ENCODE data around the gene TECPR1.

- TF ChIP-seq CTCF (IDR thresholded peaks at IDR 0.05) = no peak
- no peak for TF ChIP-seq EZH2 (IDR thresholded peaks at IDR 0.05; ENCODE audit: borderline replicate concordance, insufficient read depth, low read depth, low read length, poor library complexity, severe bottlenecking)
These were observed 22.6 kb downstream of the TECPR1 start for GRCh38 chr7:98229441-98229840.

Data from B cell (primary cell).